K562 (cell line): ENCODE measurements around the gene GAK. TPM values are rescaled to one million over a fixed set of nuclear protein-coding genes. Genes with fewer than 3 reads are reported as not detected.
"Not testable (repeated sequence)": the region's sequence is repeated elsewhere in the genome, so short reads cannot be mapped to it uniquely, and the experiment has no call there.

Experiments
- ATAC-seq: fragments of 200-7000 bp; cut with Tn5 transposase; 3 replicates; pipeline ENCODE4 v1.9.1; 2020; ENCODE audit warnings: moderate library complexity
- BruUV-seq: library from RNA; stranded (reverse); fragments of 400-500 nt; replicated peaks from 2 replicates; lab custom pipeline; 2021; lab: Mats Ljungman, UMichigan
- CTCF ChIA-PET: fragments of 300-600 bp; formaldehyde crosslinking; extraction: SDS; loops from one replicate; lab custom pipeline; 2021; ENCODE audit warnings: low intra/inter-chr PET ratio; lab: Yijun Ruan, JAX
- POLR2A ChIA-PET: fragments of 300-600, 350-650 bp; sonication (Branson Sonifier 250); formaldehyde crosslinking; extraction: SDS; loops from one replicate; lab custom pipeline; 2021; ENCODE audit warnings: antibody characterized with exemption, inconsistent platforms; lab: Yijun Ruan, JAX
- DNase-seq, 4 experiments: peaks; one replicate each; pipeline versions ENCODE4 v3.0.0 to v3.0.0-alpha.2; 2011 to 2018; ENCODE audit warnings: low spot score in 3 of 4, mixed read lengths in 3 of 4; ENCODE audit errors: extremely low read depth in 1 of 4
- FAIRE-seq: peaks from 2 replicates; lab custom pipeline; 2011; peaks lifted over from hg19 to GRCh38; lab: Jason Lieb, UNC
- H2AFZ ChIP-seq: 2 replicates; pipeline ENCODE4 v1.6.0; 2011; ENCODE audit warnings: low read depth, low read length, control low read depth, inconsistent platforms
- H3K27ac ChIP-seq: fragments of 200-600 bp; 3 replicates; pipeline ENCODE4 v1.8.0; 2011; ENCODE audit warnings: low read depth, mild to moderate bottlenecking, control low read depth, inconsistent platforms, low read length, moderate library complexity, mixed read lengths; ENCODE audit errors: extremely low read depth
- H3K27me3 ChIP-seq, 2 experiments: fragments of 300-600 bp in 1 of 2; 2 replicates in 1 of 2; 3 replicates in 1 of 2; pipeline versions ENCODE4 v1.6.0 to v1.8.0; 2011; ENCODE audit warnings: inconsistent platforms in 2 of 2, low read length in 2 of 2, mild to moderate bottlenecking in 1 of 2, mixed read lengths in 1 of 2, moderate library complexity in 1 of 2; ENCODE audit not compliant: control insufficient read depth in 2 of 2, insufficient read depth in 2 of 2
- H3K36me3 ChIP-seq: fragments of 300-600 bp; 3 replicates; pipeline ENCODE4 v1.8.0; 2011; ENCODE audit warnings: mild to moderate bottlenecking, low read length, inconsistent platforms; ENCODE audit not compliant: control insufficient read depth, insufficient read depth
- H3K4me1 ChIP-seq, 2 experiments: fragments of 200-600 bp in 1 of 2; replicated peaks in 1 of 2; 2 replicates in 1 of 2; 3 replicates in 1 of 2; pipeline versions ENCODE4 v1.5.1 to v1.8.0; 2011; ENCODE audit warnings: inconsistent platforms in 2 of 2, low read length in 2 of 2, mild to moderate bottlenecking in 1 of 2, mixed read lengths in 1 of 2, moderate library complexity in 1 of 2; ENCODE audit not compliant: control insufficient read depth in 2 of 2, insufficient read depth in 2 of 2
- H3K4me2 ChIP-seq: 2 replicates; pipeline ENCODE4 v1.6.1; 2011; ENCODE audit warnings: low read length, control low read depth, inconsistent platforms, mixed read lengths; ENCODE audit not compliant: insufficient read depth
- H3K4me3 ChIP-seq: fragments of 200-600 bp; sonication (generic), shearing (Covaris generic); 2 replicates; pipeline ENCODE4 v1.5.1; 2016; ENCODE audit warnings: control low read depth, inconsistent platforms
- H3K79me2 ChIP-seq: fragments of 200-600 bp; 3 replicates; pipeline ENCODE4 v1.8.0; 2011; ENCODE audit warnings: low read length, inconsistent platforms; ENCODE audit not compliant: control insufficient read depth, insufficient read depth
- H3K9ac ChIP-seq, 2 experiments: 2 replicates each; pipeline versions ENCODE4 v1.6.0 to v1.6.1; 2011; ENCODE audit warnings: low read depth in 2 of 2, low read length in 2 of 2, control low read depth in 1 of 2, inconsistent platforms in 1 of 2, mild to moderate bottlenecking in 1 of 2, mixed read lengths in 1 of 2; ENCODE audit not compliant: insufficient read depth in 1 of 2
- H3K9me1 ChIP-seq: one replicate; pipeline ENCODE4 v1.6.0; 2011; ENCODE audit warnings: inconsistent platforms, mild to moderate bottlenecking, low read length, moderate library complexity; ENCODE audit not compliant: control insufficient read depth, insufficient read depth
- H3K9me3 ChIP-seq: replicated peaks from 2 replicates; pipeline ENCODE4 v1.5.1; 2011; ENCODE audit warnings: low read depth, low read length, inconsistent platforms; ENCODE audit not compliant: control insufficient read depth, insufficient read depth
- H4K20me1 ChIP-seq: replicated peaks from 2 replicates; pipeline ENCODE4 v1.6.1; 2011; ENCODE audit warnings: low read length, inconsistent platforms, mixed read lengths; ENCODE audit not compliant: control insufficient read depth, insufficient read depth
- RBFOX2 ChIP-seq: fragments of 200-400 bp; formaldehyde crosslinking; IDR thresholded peaks from 2 replicates; pipeline ENCODE4 v1.6.1; 2017; ENCODE audit warnings: low read depth, mild to moderate bottlenecking, low read length, moderate library complexity
- ZBTB40 ChIP-seq, 2 experiments: fragments of 450-650 bp in 1 of 2; sonication (generic) in 1 of 2; formaldehyde crosslinking in 1 of 2; IDR thresholded peaks; 2 replicates each; pipeline versions ENCODE4 v1.7.1 to v1.9.0; 2016 to 2022; ENCODE audit warnings: inconsistent platforms in 1 of 2, mild to moderate bottlenecking in 1 of 2, missing genetic modification reagents in 1 of 2
- WGBS: fragments of 100-300 bp; shearing (Covaris generic); methylation state at CpG from one replicate; pipeline ENCODE4 v1.1.6; 2016; ENCODE audit warnings: low coverage, mixed read lengths; ENCODE audit not compliant: insufficient coverage; ENCODE audit errors: missing lambda C conversion rate; 5-methylcytosine and 5-hydroxymethylcytosine counted together
- in situ Hi-C: fragments of 300-500 bp; cut with MboI; formaldehyde crosslinking; loops from 4 replicates; pipeline ENCODE4 v1.15.0; 2018; ENCODE audit warnings: inconsistent platforms, mixed read lengths
- intact Hi-C: fragments of 100-400 bp; cut with micrococcal nuclease; formaldehyde crosslinking; loops from 2 replicates; pipeline ENCODE4 v1.14.2; 2022
- polyA plus RNA-seq, 8 experiments: library from polyadenylated mRNA; depleted of rRNA in 4 of 8; stranded (reverse) in 5 of 8; unstranded in 3 of 8; fragments of >200 nt; fragmentation: Nextera tagmentation in 2 of 8; fragmentation: Illumina TruSeq in 1 of 8; extraction: Ambion mirVana in 2 of 8; extraction: Trizol in 1 of 8; gene quantifications; 2 replicates each; pipeline versions ENCODE4 v1.2.1 to v1.2.3, GENCODE V29; 2011 to 2014; ENCODE audit warnings: inconsistent platforms in 1 of 8, missing spikeins in 1 of 8
- total RNA-seq, 7 experiments: library from RNA; depleted of rRNA in 6 of 7; stranded (reverse); fragments of >200 nt in 6 of 7; fragmentation: Illumina TruSeq in 2 of 7; extraction: Trizol in 2 of 7; gene quantifications; 2 replicates each; pipeline versions ENCODE4 v1.2.1 to v1.2.3, GENCODE V29; 2011 to 2021; ENCODE audit warnings: low replicate concordance in 1 of 7

Gene GAK
- total and polyA plus RNA-seq, 9 of the 15 experiments (the other 6 are each of a cell fraction or from before 2014, with no cell fraction given) = 1.3 to 102 (median 16.2) TPM

GRCh38 chr4:929096-929765, 2.9 kb downstream of the GAK start:
- no peak overlapping the region for H3K4me2 ChIP-seq
- no peak for ATAC-seq
- DNase-seq = no peak
- H4K20me1 ChIP-seq = peaks cover 41% of the 10 kb centered on the region
- no peak overlapping the region for H3K27ac ChIP-seq
- peak overlapping the region in 1 of 2 experiments; percentile 65; a peak in 2 of 4 replicates for H3K9ac ChIP-seq
- H3K36me3 ChIP-seq = peaks cover 17% of the 10 kb centered on the region; the same call in 2 of the 3 replicates
- ChIA-PET CTCF (no interaction called here), POLR2A (interaction anchor here (0.6 to 2.1 kb wide), 3 partner anchors 10 to 109 kb away, joined by 3 to 6 read pairs (median 3); no protein-coding TSS in a partner anchor)
- H3K79me2 ChIP-seq = peaks cover 78% of the 10 kb centered on the region
- no peak overlapping the region for H2AFZ ChIP-seq
- in situ Hi-C loops = no loop called here
- no peaks in the 10 kb centered on the region for H3K9me3 ChIP-seq
- intact Hi-C loops = no loop called here
- no TSS peak for BruUV-seq
- no peak overlapping the region for H3K4me3 ChIP-seq
- H3K27me3 ChIP-seq = no peaks in the 10 kb centered on the region
- no peak for FAIRE-seq
- no peaks in the 10 kb centered on the region for H3K9me1 ChIP-seq
- 92% methylated on average over 12 of the region's 17 CpGs for WGBS
- TF ChIP-seq RBFOX2 (peak; percentile 33; the same call in 1 of the 2 replicates), ZBTB40 (IDR thresholded peaks at IDR 0.05) (no peak), ZBTB40 (CRISPR knock-in tag; IDR thresholded peaks at IDR 0.05) (no peak)
- peaks cover 25 to 33% of the 10 kb centered on the region in 2 experiments for H3K4me1 ChIP-seq

DNA sequence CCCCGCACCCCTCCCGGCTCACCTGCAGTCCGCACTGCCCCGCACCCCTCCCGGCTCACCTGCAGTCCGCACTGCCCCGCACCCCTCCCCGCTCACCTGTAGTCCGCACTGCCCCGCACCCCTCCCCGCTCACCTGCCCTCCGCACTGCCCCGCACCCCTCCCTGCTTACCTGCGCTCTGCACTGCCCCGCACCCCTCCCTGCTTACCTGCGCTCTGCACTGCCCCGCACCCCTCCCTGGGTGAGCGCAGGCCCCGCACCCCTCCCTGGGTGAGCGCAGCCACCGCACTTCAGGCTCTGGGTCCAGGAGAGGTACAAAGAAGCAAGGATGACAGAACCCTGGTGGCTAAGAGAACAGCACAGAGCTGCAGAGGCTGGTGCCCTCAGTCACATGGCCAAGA, 4.5 kb downstream of the GAK start:
- ATAC-seq, POLR2A ChIA-PET: not testable (repeated sequence)

More for the DNA sequence above, 4.5 kb downstream of the GAK start:
- Histone ChIP-seq H4K20me1 (peaks cover 41% of the 10 kb centered on the region), H3K36me3 (peaks cover 21% of the 10 kb centered on the region; the same call in 2 of the 3 replicates), H3K79me2 (peaks cover 87% of the 10 kb centered on the region), H3K4me1 (peaks cover 29 to 33% of the 10 kb centered on the region in 2 experiments)
- H3K9me3 ChIP-seq, H3K9ac ChIP-seq, H3K27me3 ChIP-seq, H3K9me1 ChIP-seq, in situ Hi-C loops, FAIRE-seq, CTCF ChIA-PET, intact Hi-C loops, BruUV-seq, H3K4me2 ChIP-seq, H3K27ac ChIP-seq, H2AFZ ChIP-seq, H3K4me3 ChIP-seq, DNase-seq: not testable (repeated sequence)
- WGBS = 100% methylated on average over 6 of the region's 21 CpGs
